HG03460 (cell line): ENCODE measurements around the gene ZNF614.
"Not testable (repeated sequence)": the region's sequence is repeated elsewhere in the genome, so short reads cannot be mapped to it uniquely, and the experiment has no call there.

Experiments
- ATAC-seq: cut with Tn5 transposase; IDR thresholded peaks from one replicate; pipeline ENCODE4 v1.9.1; 2021; ENCODE audit not compliant: unreplicated experiment

Gene ZNF614

GRCh38 chr19:51993422-51993821 is 34.8 kb downstream of the ZNF614 start:
- no peak for ATAC-seq

- ATAC-seq: peak; percentile 90
These were observed 41.6 kb downstream of the ZNF614 start, which contains the start of gene ZNF350 for GRCh38 chr19:51986309-51987291. TSS of gene ZNF350 (minus strand) at chr19:51986840. CDS start at chr19:51974360, 12,480 bp downstream.

- ATAC-seq: no peak
These were observed 44.8 kb downstream of the ZNF614 start for GRCh38 chr19:51983361-51983760.

GRCh38 chr19:51980926-51981325 is 47.3 kb downstream of the ZNF614 start:
- not testable (repeated sequence) for ATAC-seq

GRCh38 chr19:51980116-51980736 is 48.0 kb downstream of the ZNF614 start:
- no peak for ATAC-seq

GRCh38 chr19:51978882-51979281 is 49.3 kb downstream of the ZNF614 start:
- ATAC-seq: no peak

- no peak for ATAC-seq
These were observed 50.8 kb downstream of the ZNF614 start for GRCh38 chr19:51977346-51977745.

GRCh38 chr19:51976852-51977251 is 51.3 kb downstream of the ZNF614 start:
- ATAC-seq: no peak

- ATAC-seq: not testable (repeated sequence)
These were observed 52.4 kb downstream of the ZNF614 start for GRCh38 chr19:51975787-51976186.

GRCh38 chr19:51971624-51972023 is 56.6 kb downstream of the ZNF614 start:
- no peak for ATAC-seq

GRCh38 chr19:51970718-51971117 is 57.5 kb downstream of the ZNF614 start:
- ATAC-seq: no peak

GRCh38 chr19:51965583-51965982 is 62.6 kb downstream of the ZNF614 start:
- ATAC-seq: no peak
